ENCODE results near the gene HOXB6.
A peak's percentile ranks its signal among the peaks of the same experiment; 100 is the strongest.

Gene HOXB6

GRCh38 chr17:48589831-48590606, 14.8 kb downstream of the HOXB6 start, which contains the start of gene HOXB3 (continued):
- TF ChIP-seq ZXDB (tag by site-specific recombination; IDR thresholded peaks at IDR 0.05): peak; percentile 94
- no peak for TF ChIP-seq YY1 (tag by site-specific recombination; IDR thresholded peaks at IDR 0.05)
- peak; percentile 71; the same call in 1 of the 2 replicates for TF ChIP-seq TRIM28 (IDR thresholded peaks at IDR 0.05; ENCODE audit: borderline replicate concordance, low read length)
- peak; percentile 80 for TF ChIP-seq KLF16 (tag by site-specific recombination; IDR thresholded peaks at IDR 0.05)
- no peak for TF ChIP-seq ZNF416 (tag by site-specific recombination; IDR thresholded peaks at IDR 0.05)
- TF ChIP-seq BCL11A (tag by site-specific recombination; IDR thresholded peaks at IDR 0.05; ENCODE audit: low read depth): peak; percentile 81
- TF ChIP-seq ZNF692 (tag by site-specific recombination; IDR thresholded peaks at IDR 0.05): peak; percentile 60
- no peak for TF ChIP-seq ZNF239 (tag by site-specific recombination; IDR thresholded peaks at IDR 0.05)
- no peak for TF ChIP-seq ZNF202 (tag by site-specific recombination; IDR thresholded peaks at IDR 0.05; ENCODE audit: borderline replicate concordance)
- peak; percentile 66 for TF ChIP-seq ZBTB10 (tag by site-specific recombination; IDR thresholded peaks at IDR 0.05)
- TF ChIP-seq CTCF (tag by site-specific recombination; IDR thresholded peaks at IDR 0.05): no peak
- TF ChIP-seq ZNF140 (tag by site-specific recombination; IDR thresholded peaks at IDR 0.05): no peak
- peak; percentile 39 for TF ChIP-seq ZBTB8A (tag by site-specific recombination; IDR thresholded peaks at IDR 0.05)
- peak; percentile 97 for TF ChIP-seq PRDM1 (tag by site-specific recombination; IDR thresholded peaks at IDR 0.05)
- peak; percentile 88; the same call in 1 of the 2 replicates for TF ChIP-seq ZSCAN30 (tag by site-specific recombination; IDR thresholded peaks at IDR 0.05)
- TF ChIP-seq ZNF112 (tag by site-specific recombination; IDR thresholded peaks at IDR 0.05): no peak
- TF ChIP-seq ZNF426 (tag by site-specific recombination; IDR thresholded peaks at IDR 0.05): no peak
- no peak for TF ChIP-seq SCRT1 (tag by site-specific recombination; IDR thresholded peaks at IDR 0.05; ENCODE audit: borderline replicate concordance)
- TF ChIP-seq, protein P1, sequence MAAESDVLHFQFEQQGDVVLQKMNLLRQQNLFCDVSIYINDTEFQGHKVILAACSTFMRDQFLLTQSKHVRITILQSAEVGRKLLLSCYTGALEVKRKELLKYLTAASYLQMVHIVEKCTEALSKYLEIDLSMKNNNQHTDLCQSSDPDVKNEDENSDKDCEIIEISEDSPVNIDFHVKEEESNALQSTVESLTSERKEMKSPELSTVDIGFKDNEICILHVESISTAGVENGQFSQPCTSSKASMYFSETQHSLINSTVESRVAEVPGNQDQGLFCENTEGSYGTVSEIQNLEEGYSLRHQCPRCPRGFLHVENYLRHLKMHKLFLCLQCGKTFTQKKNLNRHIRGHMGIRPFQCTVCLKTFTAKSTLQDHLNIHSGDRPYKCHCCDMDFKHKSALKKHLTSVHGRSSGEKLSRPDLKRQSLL (tag by site-specific recombination; IDR thresholded peaks at IDR 0.05): peak; percentile 93
- peak; percentile 81 for TF ChIP-seq ZNF629 (tag by site-specific recombination; IDR thresholded peaks at IDR 0.05)
- TF ChIP-seq ZNF785 (tag by site-specific recombination; IDR thresholded peaks at IDR 0.05): no peak
- peak; percentile 86 for TF ChIP-seq ZNF366 (tag by site-specific recombination; conservative IDR thresholded peaks at IDR 0.05)
- TF ChIP-seq MEIS1 (CRISPR knock-in tag; IDR thresholded peaks at IDR 0.05; ENCODE audit: borderline replicate concordance): no peak
- TF ChIP-seq ZNF76 (tag by site-specific recombination; IDR thresholded peaks at IDR 0.05; ENCODE audit: borderline replicate concordance, low read depth): peak; percentile 41; the same call in 1 of the 2 replicates
- TF ChIP-seq ZNF423 (tag by site-specific recombination; IDR thresholded peaks at IDR 0.05): 0 out of 2 replicates have a peak, but pooled peaks have one; percentile 25
- peak; percentile 59; the same call in 1 of the 2 replicates for TF ChIP-seq ZIC2 (tag by site-specific recombination; IDR thresholded peaks at IDR 0.05)
- TF ChIP-seq ZNF580 (tag by site-specific recombination; IDR thresholded peaks at IDR 0.05): peak; percentile 96
- no peak for TF ChIP-seq ZNF707 (tag by site-specific recombination; IDR thresholded peaks at IDR 0.05)
- no peak for TF ChIP-seq ATF2 (tag by site-specific recombination; IDR thresholded peaks at IDR 0.05; ENCODE audit: low read depth)
- peak; percentile 95 for TF ChIP-seq SP7 (tag by site-specific recombination; IDR thresholded peaks at IDR 0.05)
